Sigmoid colon (tissue), 7 donors: ENCODE data around the gene CRTC1. TPM values are rescaled to one million over a fixed set of nuclear protein-coding genes. Genes with fewer than 3 reads are reported as not detected.

ENCODE experiments used
- DNase-seq: peaks from one replicate; pipeline ENCODE4 v3.0.0-alpha.2; 2019
- H3K27ac ChIP-seq, 4 donors: fragments of 200-600 bp; sonication (generic); one replicate each; pipeline ENCODE4 v1.5.1; 2016 to 2019; ENCODE audit warnings: mild to moderate bottlenecking in 1 of 4
- H3K27me3 ChIP-seq, 3 donors: fragments of 200-600 bp; sonication (generic); one replicate each; pipeline ENCODE4 v1.5.1; 2019; ENCODE audit warnings: mild to moderate bottlenecking in 1 of 3
- H3K36me3 ChIP-seq, 4 donors: fragments of 200-600 bp; sonication (generic); one replicate each; pipeline ENCODE4 v1.5.1; 2016 to 2019
- H3K4me1 ChIP-seq, 4 donors: fragments of 200-600 bp; sonication (generic); one replicate each; pipeline ENCODE4 v1.5.1; 2017 to 2019
- H3K4me3 ChIP-seq, 4 donors: fragments of 200-600 bp; sonication (generic); one replicate each; pipeline ENCODE4 v1.5.1; 2017 to 2019; ENCODE audit warnings: mild to moderate bottlenecking in 2 of 4, moderate library complexity in 1 of 4
- H3K9me3 ChIP-seq, 4 donors: fragments of 200-600 bp in 3 of 4; sonication (generic) in 3 of 4; one replicate each; pipeline versions ENCODE4 v1.5.1 to v1.6.1; 2013 to 2019
- EP300 ChIP-seq, 4 donors: sonication (generic); formaldehyde crosslinking; IDR thresholded peaks; one replicate each; pipeline ENCODE4 v1.6.1; 2017; ENCODE audit warnings: antibody characterized with exemption in 4 of 4
- POLR2A ChIP-seq, 2 donors: fragments of 450-650 bp; IDR thresholded peaks; one replicate each; pipeline ENCODE4 v1.6.1; 2016; ENCODE audit warnings: antibody characterized with exemption in 2 of 2, mild to moderate bottlenecking in 2 of 2, moderate library complexity in 2 of 2
- POLR2AphosphoS5 ChIP-seq, 4 donors: sonication (generic); formaldehyde crosslinking; IDR thresholded peaks; one replicate each; pipeline ENCODE4 v1.6.1; 2017; ENCODE audit warnings: antibody characterized with exemption in 4 of 4
- WGBS, 2 donors: extraction: QIAGEN DNeasy Blood & Tissue Kit; methylation state at CpG; one replicate each; pipeline ENCODE4 v1.1.7; 2013; 5-methylcytosine and 5-hydroxymethylcytosine counted together
- intact Hi-C: fragments of 100-400 bp; cut with DNase I; formaldehyde crosslinking; loops from one replicate; pipeline ENCODE4 v1.15.1; 2023
- polyA plus RNA-seq, 3 donors: library from polyadenylated mRNA; stranded (reverse); fragments of 200-250 nt; gene quantifications; one replicate each; pipeline ENCODE4 v1.2.3, GENCODE V29; 2013
- total RNA-seq, 4 donors: library from RNA; depleted of rRNA; stranded (reverse); fragments of >200 nt; gene quantifications; one replicate each; pipeline ENCODE4 v1.1.0, GENCODE V29; 2016
- TF ChIP-seq, protein P1 (sequence below), 4 experiments: fragments of 450-650 bp in 3 of 4; fragments of 200-600 bp in 1 of 4; IDR thresholded peaks; one replicate each; pipeline ENCODE4 v1.5.1; 2016 to 2019; ENCODE audit warnings: antibody characterized with exemption in 4 of 4, mild to moderate bottlenecking in 3 of 4, moderate library complexity in 2 of 4
- donor health status: healthy with polysubstance abuse.
- donor health status: Bipolar disorder and iron deficiency.
- donor health status: healthy.

Gene CRTC1
- total and polyA plus RNA-seq, 7 donors, result 2.5 to 8.9 (median 3.6) TPM

DNA sequence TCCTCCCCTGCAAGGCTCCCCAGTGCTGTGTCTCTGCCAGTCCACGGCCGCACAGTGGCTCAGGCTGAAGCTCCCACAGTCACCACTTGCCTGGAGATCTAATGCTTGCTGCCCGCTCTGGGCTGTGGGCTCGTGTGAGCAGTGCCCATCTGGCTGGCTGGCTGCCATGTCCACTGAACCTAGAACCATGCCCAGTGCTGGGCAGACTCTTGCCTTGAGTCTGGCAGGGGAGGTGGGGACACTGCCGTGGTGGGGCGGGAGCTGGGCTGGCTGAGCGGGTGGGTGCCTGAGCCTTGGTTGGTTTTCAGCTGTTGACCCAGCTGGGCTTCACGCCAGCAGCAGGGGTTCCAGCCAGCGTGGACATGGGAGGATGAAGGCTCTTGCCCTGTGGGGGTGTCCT is 52.3 kb downstream of the CRTC1 start:
- Histone ChIP-seq H3K27ac (peak overlapping the region in 1 of 4 donors; percentile 14), H3K4me3 (no peak overlapping the region), H3K9me3 (no peaks in the 10 kb centered on the region), H3K27me3 (no peaks in the 10 kb centered on the region), H3K36me3 (no peaks in the 10 kb centered on the region), H3K4me1 (peaks cover 0 to 42% (median 27%) of the 10 kb centered on the region in 4 donors)
- 87 to 88% methylated on average over 9 of the region's 9 CpGs for WGBS, 2 donors
- DNase-seq, result no peak
- intact Hi-C loops, result no loop called here
- TF ChIP-seq POLR2AphosphoS5 (IDR thresholded peaks at IDR 0.05), result no peak
- TF ChIP-seq EP300 (IDR thresholded peaks at IDR 0.05), result no peak
- TF ChIP-seq, protein P1, sequence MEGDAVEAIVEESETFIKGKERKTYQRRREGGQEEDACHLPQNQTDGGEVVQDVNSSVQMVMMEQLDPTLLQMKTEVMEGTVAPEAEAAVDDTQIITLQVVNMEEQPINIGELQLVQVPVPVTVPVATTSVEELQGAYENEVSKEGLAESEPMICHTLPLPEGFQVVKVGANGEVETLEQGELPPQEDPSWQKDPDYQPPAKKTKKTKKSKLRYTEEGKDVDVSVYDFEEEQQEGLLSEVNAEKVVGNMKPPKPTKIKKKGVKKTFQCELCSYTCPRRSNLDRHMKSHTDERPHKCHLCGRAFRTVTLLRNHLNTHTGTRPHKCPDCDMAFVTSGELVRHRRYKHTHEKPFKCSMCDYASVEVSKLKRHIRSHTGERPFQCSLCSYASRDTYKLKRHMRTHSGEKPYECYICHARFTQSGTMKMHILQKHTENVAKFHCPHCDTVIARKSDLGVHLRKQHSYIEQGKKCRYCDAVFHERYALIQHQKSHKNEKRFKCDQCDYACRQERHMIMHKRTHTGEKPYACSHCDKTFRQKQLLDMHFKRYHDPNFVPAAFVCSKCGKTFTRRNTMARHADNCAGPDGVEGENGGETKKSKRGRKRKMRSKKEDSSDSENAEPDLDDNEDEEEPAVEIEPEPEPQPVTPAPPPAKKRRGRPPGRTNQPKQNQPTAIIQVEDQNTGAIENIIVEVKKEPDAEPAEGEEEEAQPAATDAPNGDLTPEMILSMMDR (IDR thresholded peaks at IDR 0.05), result no peak
- TF ChIP-seq POLR2A (IDR thresholded peaks at IDR 0.05), result no peak

- TF ChIP-seq, protein P1 (IDR thresholded peaks at IDR 0.05), result no peak
- TF ChIP-seq POLR2AphosphoS5 (IDR thresholded peaks at IDR 0.05), result no peak
- TF ChIP-seq EP300 (IDR thresholded peaks at IDR 0.05), result no peak
- no peak for TF ChIP-seq POLR2A (IDR thresholded peaks at IDR 0.05)
- Histone ChIP-seq H3K9me3 (no peaks in the 10 kb centered on the region), H3K4me1 (peaks cover 0 to 42% (median 27%) of the 10 kb centered on the region in 4 donors), H3K27me3 (no peaks in the 10 kb centered on the region), H3K36me3 (no peaks in the 10 kb centered on the region), H3K27ac (no peak overlapping the region), H3K4me3 (no peak overlapping the region)
- 62 to 86% methylated on average over 27 of the region's 27 CpGs for WGBS, 2 donors
- DNase-seq, result no peak
- intact Hi-C loops, result no loop called here
Observed at GRCh38 chr19:18736415-18737336, 53.2 kb downstream of the CRTC1 start.

DNA sequence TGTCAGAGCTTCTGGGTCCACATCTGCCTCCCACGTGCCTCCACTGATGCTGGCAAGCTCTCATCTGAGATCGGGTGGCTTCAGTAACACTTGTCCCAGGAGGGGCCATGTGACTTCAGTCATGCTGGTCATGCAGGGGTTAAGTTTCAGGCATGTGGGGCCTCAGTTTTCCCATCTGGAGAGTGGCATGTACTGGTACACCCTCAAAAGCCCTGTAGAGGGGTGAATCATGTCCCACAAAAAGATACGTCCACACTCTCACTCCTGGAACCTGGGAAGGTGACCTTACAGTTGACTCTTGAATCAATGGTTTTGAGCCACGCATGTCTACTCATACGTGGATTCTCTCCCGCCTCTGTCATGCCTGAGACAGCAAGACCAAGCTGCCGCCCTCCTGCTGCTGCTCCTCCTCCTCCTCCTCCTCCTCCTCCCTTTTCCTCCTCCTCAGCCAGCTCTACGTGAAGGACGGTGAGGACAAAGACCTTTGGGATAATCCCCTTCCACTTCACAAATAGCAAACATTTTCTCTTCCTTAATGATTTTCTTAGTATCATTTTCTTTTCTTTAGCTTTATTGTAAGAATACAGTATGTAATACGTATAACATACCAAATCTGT is 54.0 kb downstream of the CRTC1 start:
- Histone ChIP-seq H3K36me3 (no peaks in the 10 kb centered on the region), H3K9me3 (no peaks in the 10 kb centered on the region), H3K4me3 (no peak overlapping the region), H3K27me3 (no peaks in the 10 kb centered on the region), H3K4me1 (peaks cover 0 to 40% (median 26%) of the 10 kb centered on the region in 4 donors), H3K27ac (no peak overlapping the region)
- WGBS, 2 donors, result 72 to 78% methylated on average over 10 of the region's 10 CpGs
- intact Hi-C loops, result no loop called here
- TF ChIP-seq POLR2A (IDR thresholded peaks at IDR 0.05), result no peak
- TF ChIP-seq EP300 (IDR thresholded peaks at IDR 0.05), result no peak
- TF ChIP-seq POLR2AphosphoS5 (IDR thresholded peaks at IDR 0.05), result no peak
- TF ChIP-seq, protein P1 (IDR thresholded peaks at IDR 0.05), result no peak
- DNase-seq, result no peak

DNA sequence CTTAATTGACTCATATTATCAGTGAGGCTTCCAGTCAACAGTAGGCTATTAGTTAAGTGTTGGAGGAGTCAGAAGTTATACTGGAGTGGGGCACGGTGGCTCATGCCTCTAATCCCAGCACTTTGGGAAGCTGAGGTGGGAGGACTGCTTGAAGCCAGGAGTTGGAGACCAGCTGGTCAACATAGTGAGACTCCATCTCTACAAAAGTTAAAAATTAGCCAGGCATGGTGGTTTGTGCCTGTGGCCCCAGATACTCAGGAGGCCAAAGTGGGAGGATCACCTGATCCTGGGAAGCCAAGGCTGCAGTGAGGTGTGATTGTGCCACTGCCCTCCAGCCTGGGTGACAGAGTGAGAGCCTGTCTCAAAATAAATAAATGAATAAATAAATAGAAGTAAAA is 54.5 kb downstream of the CRTC1 start:
- Histone ChIP-seq H3K27me3 (no peaks in the 10 kb centered on the region), H3K27ac (no peak overlapping the region), H3K36me3 (no peaks in the 10 kb centered on the region), H3K4me3 (no peak overlapping the region), H3K4me1 (peaks cover 0 to 40% (median 26%) of the 10 kb centered on the region in 4 donors), H3K9me3 (no peaks in the 10 kb centered on the region)
- 64 to 78% methylated on average over 1 of the region's 1 CpG for WGBS, 2 donors
- intact Hi-C loops, result no loop called here
- TF ChIP-seq POLR2A (IDR thresholded peaks at IDR 0.05) (no peak), EP300 (IDR thresholded peaks at IDR 0.05) (no peak), POLR2AphosphoS5 (IDR thresholded peaks at IDR 0.05) (no peak)
- TF ChIP-seq, protein P1 (IDR thresholded peaks at IDR 0.05), result no peak
- no peak for DNase-seq
